Putamen (tissue), 1 donor: ENCODE results near the gene ARL15.

Experiments
- DNase-seq: peaks from one replicate; pipeline ENCODE4 v3.0.0-alpha.2; 2016; ENCODE audit warnings: low spot score

Gene ARL15

GRCh38 chr5:54022223-54022622, 288.1 kb downstream of the ARL15 start:
- DNase-seq, result no peak

- no peak for DNase-seq
Observed at GRCh38 chr5:54021431-54022164, 288.8 kb downstream of the ARL15 start.

GRCh38 chr5:54018438-54018837, 291.9 kb downstream of the ARL15 start:
- no peak for DNase-seq

- DNase-seq, result no peak
Observed at GRCh38 chr5:54017580-54017979, 292.8 kb downstream of the ARL15 start.

- no peak for DNase-seq
Observed at GRCh38 chr5:54013556-54014194, 296.7 kb downstream of the ARL15 start.

GRCh38 chr5:54009828-54010227, 300.5 kb downstream of the ARL15 start:
- no peak for DNase-seq

GRCh38 chr5:54009357-54009756, 301.0 kb downstream of the ARL15 start:
- no peak for DNase-seq

- no peak for DNase-seq
Observed at GRCh38 chr5:54007827-54008777, 302.3 kb downstream of the ARL15 start.

GRCh38 chr5:54004697-54005096, 305.7 kb downstream of the ARL15 start:
- no peak for DNase-seq

GRCh38 chr5:54002779-54003178, 307.6 kb downstream of the ARL15 start:
- no peak for DNase-seq

- no peak for DNase-seq
Observed at GRCh38 chr5:54001976-54002775, 308.2 kb downstream of the ARL15 start.

- no peak for DNase-seq
Observed at GRCh38 chr5:54000011-54000410, 310.4 kb downstream of the ARL15 start.

GRCh38 chr5:53997736-53998627, 312.4 kb downstream of the ARL15 start:
- DNase-seq, result no peak

GRCh38 chr5:53996008-53996407, 314.4 kb downstream of the ARL15 start:
- no peak for DNase-seq

- DNase-seq, result no peak
Observed at GRCh38 chr5:53994148-53994547, 316.2 kb downstream of the ARL15 start.

- DNase-seq, result no peak
Observed at GRCh38 chr5:53991942-53992341, 318.4 kb downstream of the ARL15 start.

GRCh38 chr5:53987101-53987500, 323.3 kb downstream of the ARL15 start:
- no peak for DNase-seq

GRCh38 chr5:53985796-53986195, 324.6 kb downstream of the ARL15 start:
- DNase-seq, result no peak

- no peak for DNase-seq
Observed at GRCh38 chr5:53984971-53985370, 325.4 kb downstream of the ARL15 start.

- DNase-seq, result no peak
Observed at GRCh38 chr5:53983568-53984460, 326.6 kb downstream of the ARL15 start.
